Heart left ventricle (tissue), 16 donors: ENCODE results near the gene CDKN1C. TPM values are rescaled to one million over a fixed set of nuclear protein-coding genes. Genes with fewer than 3 reads are reported as not detected.

Source experiments
- ATAC-seq, 4 donors: fragments of 200-7000 bp; cut with Tn5 transposase; one replicate each; pipeline ENCODE4 v1.9.1; 2020 to 2022; ENCODE audit warnings: moderate library complexity in 4 of 4, mild to moderate bottlenecking in 3 of 4, moderate number of reproducible peaks in 1 of 4
- DNase-seq, 5 donors: peaks; one replicate each; pipeline ENCODE4 v3.0.0-alpha.2; 2020
- H3K27ac ChIP-seq, 12 donors: fragments of 200-600 bp; sonication (generic) in 4 of 12; one replicate each; pipeline versions ENCODE4 v1.5.0 to v1.8.0; 2016 to 2022; ENCODE audit warnings: mild to moderate bottlenecking in 2 of 12
- H3K27me3 ChIP-seq, 9 donors: fragments of 200-600 bp; sonication (generic) in 2 of 9; one replicate each; pipeline versions ENCODE4 v1.5.1 to v1.8.0; 2016 to 2022; ENCODE audit warnings: mild to moderate bottlenecking in 3 of 9
- H3K36me3 ChIP-seq, 9 donors: fragments of 200-600 bp; sonication (generic) in 2 of 9; one replicate each; pipeline versions ENCODE4 v1.5.0 to v1.8.0; 2018 to 2022; ENCODE audit warnings: mild to moderate bottlenecking in 2 of 9
- H3K4me1 ChIP-seq, 12 donors: fragments of 200-600 bp; sonication (generic) in 4 of 12; one replicate each; pipeline versions ENCODE4 v1.5.0 to v1.8.0; 2016 to 2022; ENCODE audit warnings: mild to moderate bottlenecking in 3 of 12
- H3K4me3 ChIP-seq, 12 donors: fragments of 200-600 bp; sonication (generic) in 4 of 12; one replicate each; pipeline versions ENCODE4 v1.5.0 to v1.8.0; 2017 to 2022; ENCODE audit warnings: mild to moderate bottlenecking in 9 of 12, moderate library complexity in 4 of 12
- H3K9me3 ChIP-seq, 12 donors: fragments of 200-600 bp; sonication (generic) in 4 of 12; one replicate each; pipeline versions ENCODE4 v1.5.0 to v1.8.0; 2016 to 2022; ENCODE audit warnings: mild to moderate bottlenecking in 1 of 12
- POLR2A ChIP-seq, 2 donors: fragments of 450-650 bp; IDR thresholded peaks; one replicate each; pipeline ENCODE4 v1.6.1; 2017; ENCODE audit warnings: antibody characterized with exemption in 2 of 2, mild to moderate bottlenecking in 2 of 2, moderate library complexity in 2 of 2
- WGBS, 4 donors: extraction: QIAGEN DNeasy Blood & Tissue Kit in 2 of 4; methylation state at CpG; one replicate each; pipeline versions ENCODE4 v1.1.5 to v1.1.7; 2013 to 2018; 5-methylcytosine and 5-hydroxymethylcytosine counted together
- intact Hi-C, 10 donors: fragments of 100-400 bp; cut with DNase I; formaldehyde crosslinking; loops; one replicate each; pipeline versions ENCODE4 v1.11.1 to v1.14.2; 2022
- polyA plus RNA-seq, 2 donors: library from polyadenylated mRNA; stranded (reverse); fragments of 200-250 nt; gene quantifications; one replicate each; pipeline ENCODE4 v1.2.3, GENCODE V29; 2013
- total RNA-seq, 9 donors: library from RNA; depleted of rRNA in 2 of 9; stranded (reverse); fragments of >200 nt in 2 of 9; fragmentation: NEBNext Ultra II Directional in 3 of 9; extraction: Animal tissue kit (Norgen Biotek cat#: 25700) in 3 of 9; gene quantifications; one replicate each; pipeline versions ENCODE4 v1.1.0 to v1.2.4, GENCODE V29; 2016 to 2023
- TF ChIP-seq, protein P1 (sequence below), 12 donors: fragments of 200-600 bp; sonication (generic) in 4 of 12; IDR thresholded peaks; one replicate each; pipeline versions ENCODE4 v1.5.0 to v1.8.0; 2018 to 2022; ENCODE audit warnings: antibody characterized with exemption in 12 of 12, mild to moderate bottlenecking in 5 of 12
- donor health status: ischemic (EF 13 %, LVEDD 7.1; RV severe dilation, severe dysfunction).
- donor health status: healthy with polysubstance abuse.
- donor health status: DM: no; HTN: yes; CAD: no.
- donor health status: DM: no; HTN: no; CAD: no.
- donor health status: ischemic (EF 25% LVEDD 6.9; RV normal size, moderate dysfunction).
- donor health status: ischemic (EF 25% LVEDD 5.7; RV mildly dilated, moderate dysfunction).
- donor health status: healthy.
- donor health status: DM: yes; HTN: yes; CAD: no.
- donor health status: ischemic (EF 35%, LVEDD 5.7; RV mildly dilated, moderate dysfunction).
- donor health status: nonischemic (EF 11% LVEDD 7.7; RV severe dilation, severe dysfunction).
- donor health status: DM: yes; HTN: yes; CAD: no.
- donor health status: PGD.
- donor health status: ischemic (EF 29% LVEDD 5.4; RV normal size, mild dysfunction).
- donor health status: nonischemic (EF 23%, LVEDD 6.1; RV moderate dilation, normal function).

The CDKN1C gene
- total and polyA plus RNA-seq, 11 donors: 18.8 to 42.5 (median 33.4) TPM

DNA sequence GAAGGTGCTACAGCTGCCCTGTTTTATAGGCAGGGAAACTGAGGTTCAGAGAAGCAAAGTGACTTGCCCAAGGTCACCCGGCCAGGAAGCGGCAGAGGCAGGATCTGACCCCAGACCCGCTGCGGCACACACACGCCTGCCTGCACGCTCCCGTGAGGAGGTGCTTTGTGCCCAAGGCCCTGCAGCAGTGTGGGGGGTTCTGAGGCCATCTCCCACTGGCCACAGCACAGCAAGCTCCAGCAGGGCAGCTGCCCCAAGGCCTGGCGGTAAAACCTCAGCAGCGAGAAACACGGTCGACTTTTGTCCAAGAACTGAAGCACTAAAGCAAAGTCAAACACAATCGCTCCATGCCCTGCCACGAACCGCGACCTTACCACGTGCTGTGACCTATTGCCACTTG is 42.7 kb downstream of the CDKN1C start:
- Histone ChIP-seq H3K9me3 (no peaks in the 10 kb centered on the region), H3K4me3 (no peak overlapping the region), H3K27ac (no peak overlapping the region), H3K27me3 (no peaks in the 10 kb centered on the region), H3K4me1 (peaks cover 0 to 20% (median 7%) of the 10 kb centered on the region in 12 donors), H3K36me3 (no peaks in the 10 kb centered on the region)
- 95 to 98% (median 96%) methylated on average over 14 to 16 of the region's 16 CpGs for WGBS, 4 donors
- ATAC-seq: no peak
- no peak for DNase-seq
- TF ChIP-seq, protein P1, sequence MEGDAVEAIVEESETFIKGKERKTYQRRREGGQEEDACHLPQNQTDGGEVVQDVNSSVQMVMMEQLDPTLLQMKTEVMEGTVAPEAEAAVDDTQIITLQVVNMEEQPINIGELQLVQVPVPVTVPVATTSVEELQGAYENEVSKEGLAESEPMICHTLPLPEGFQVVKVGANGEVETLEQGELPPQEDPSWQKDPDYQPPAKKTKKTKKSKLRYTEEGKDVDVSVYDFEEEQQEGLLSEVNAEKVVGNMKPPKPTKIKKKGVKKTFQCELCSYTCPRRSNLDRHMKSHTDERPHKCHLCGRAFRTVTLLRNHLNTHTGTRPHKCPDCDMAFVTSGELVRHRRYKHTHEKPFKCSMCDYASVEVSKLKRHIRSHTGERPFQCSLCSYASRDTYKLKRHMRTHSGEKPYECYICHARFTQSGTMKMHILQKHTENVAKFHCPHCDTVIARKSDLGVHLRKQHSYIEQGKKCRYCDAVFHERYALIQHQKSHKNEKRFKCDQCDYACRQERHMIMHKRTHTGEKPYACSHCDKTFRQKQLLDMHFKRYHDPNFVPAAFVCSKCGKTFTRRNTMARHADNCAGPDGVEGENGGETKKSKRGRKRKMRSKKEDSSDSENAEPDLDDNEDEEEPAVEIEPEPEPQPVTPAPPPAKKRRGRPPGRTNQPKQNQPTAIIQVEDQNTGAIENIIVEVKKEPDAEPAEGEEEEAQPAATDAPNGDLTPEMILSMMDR (IDR thresholded peaks at IDR 0.05): no peak
- no peak for TF ChIP-seq POLR2A (IDR thresholded peaks at IDR 0.05)
- intact Hi-C loops: loop anchor here in 1 of 10 donors (5.0 kb wide), 1 partner anchor 34 kb away; no protein-coding TSS in a partner anchor

DNA sequence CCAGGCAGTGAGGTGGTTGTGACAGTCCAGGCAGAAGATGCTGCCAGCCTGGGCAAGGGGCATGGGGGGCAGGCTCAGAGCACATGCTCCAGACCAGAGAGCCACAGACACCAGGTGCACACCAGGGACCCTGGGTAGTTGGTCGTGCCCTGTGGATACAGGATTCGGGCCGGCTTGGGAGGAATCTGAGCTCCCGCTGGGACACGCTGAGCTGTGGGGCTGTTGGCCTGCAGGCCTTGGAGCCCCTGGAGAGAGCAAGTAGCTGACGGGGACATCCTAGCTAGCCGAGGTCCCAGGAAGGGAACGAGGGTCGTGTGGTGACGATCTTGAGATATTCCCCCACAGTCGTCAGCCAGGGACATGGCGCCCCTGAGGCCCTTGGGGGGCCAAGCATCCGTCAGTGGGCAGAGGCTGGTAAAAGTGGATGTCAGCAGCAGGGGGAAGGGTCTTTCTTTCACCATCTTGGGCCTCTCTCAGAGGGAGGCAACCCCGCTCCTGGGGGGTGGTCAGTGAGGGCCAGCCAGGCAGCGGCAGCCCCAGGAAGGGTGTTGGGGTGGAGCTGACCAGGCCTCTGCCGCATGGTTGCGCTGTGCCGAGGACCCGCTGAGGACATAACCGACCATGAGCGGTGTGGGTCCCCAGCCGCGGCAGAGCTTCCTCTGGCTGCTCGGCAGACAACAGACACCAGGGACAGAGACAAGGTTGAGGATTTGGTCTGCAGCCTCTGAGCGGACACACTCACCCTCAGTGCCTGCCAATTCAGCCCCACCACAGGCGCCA is 44.0 kb downstream of the CDKN1C start:
- intact Hi-C loops: loop anchor here in 1 of 10 donors (5.0 kb wide), 1 partner anchor 36 kb away; no protein-coding TSS in a partner anchor
- H3K4me1 ChIP-seq: peaks cover 4 to 33% (median 20%) of the 10 kb centered on the region in 12 donors
- no peak overlapping the region for H3K4me3 ChIP-seq
- no peak for ATAC-seq
- TF ChIP-seq, protein P1 (IDR thresholded peaks at IDR 0.05): no peak
- TF ChIP-seq POLR2A (IDR thresholded peaks at IDR 0.05): no peak
- WGBS, 4 donors: 91 to 94% (median 93%) methylated on average over 21 to 26 of the region's 26 CpGs
- no peaks in the 10 kb centered on the region for H3K27me3 ChIP-seq
- H3K9me3 ChIP-seq: no peaks in the 10 kb centered on the region
- H3K27ac ChIP-seq: no peak overlapping the region
- H3K36me3 ChIP-seq: no peaks in the 10 kb centered on the region
- no peak for DNase-seq

DNA sequence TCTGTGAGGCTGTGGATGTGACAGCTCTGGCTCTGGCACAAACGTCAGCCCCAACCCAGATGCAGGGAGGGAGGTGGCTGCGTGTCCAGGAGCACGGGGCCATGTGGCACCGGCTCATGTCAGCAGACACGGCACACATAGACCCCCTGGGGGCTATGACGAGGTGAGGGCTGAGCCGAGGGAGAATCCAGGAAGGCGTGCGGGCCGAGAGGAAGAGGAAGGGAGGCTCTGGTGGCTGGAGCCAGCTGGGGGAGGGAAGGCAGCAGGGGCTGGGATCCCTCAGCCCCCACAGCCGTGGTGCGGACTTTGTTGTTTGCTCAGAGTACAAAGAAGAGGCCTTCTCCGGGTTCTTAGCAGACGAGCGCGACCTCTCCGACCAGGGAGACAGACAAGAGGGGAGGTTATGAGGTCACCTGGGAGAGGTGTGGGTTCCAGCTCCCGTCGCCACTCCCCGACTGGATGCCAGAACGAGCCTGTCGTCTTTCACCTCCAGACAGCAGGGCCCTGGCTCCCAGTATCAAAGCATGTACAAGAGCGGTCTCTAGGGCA is 46.1 kb downstream of the CDKN1C start:
- 62 to 86% (median 70%) methylated on average over 23 of the region's 23 CpGs for WGBS, 4 donors
- intact Hi-C loops: loop anchor here in 1 of 10 donors (5.0 kb wide), 1 partner anchor 43 kb away; no protein-coding TSS in a partner anchor
- Histone ChIP-seq H3K4me3 (no peak overlapping the region), H3K36me3 (no peaks in the 10 kb centered on the region), H3K4me1 (peaks cover 6 to 45% (median 25%) of the 10 kb centered on the region in 12 donors), H3K27me3 (no peaks in the 10 kb centered on the region), H3K9me3 (no peaks in the 10 kb centered on the region), H3K27ac (peak overlapping the region in 10 of 12 donors; percentile 20 to 78 (median 67))
- peak in 3 of 4 donors; percentile 2 to 62 (median 9) for ATAC-seq
- TF ChIP-seq, protein P1 (IDR thresholded peaks at IDR 0.05): no peak
- TF ChIP-seq POLR2A (IDR thresholded peaks at IDR 0.05): no peak
- DNase-seq: peak in 4 of 5 donors; percentile 44 to 55 (median 48)

DNA sequence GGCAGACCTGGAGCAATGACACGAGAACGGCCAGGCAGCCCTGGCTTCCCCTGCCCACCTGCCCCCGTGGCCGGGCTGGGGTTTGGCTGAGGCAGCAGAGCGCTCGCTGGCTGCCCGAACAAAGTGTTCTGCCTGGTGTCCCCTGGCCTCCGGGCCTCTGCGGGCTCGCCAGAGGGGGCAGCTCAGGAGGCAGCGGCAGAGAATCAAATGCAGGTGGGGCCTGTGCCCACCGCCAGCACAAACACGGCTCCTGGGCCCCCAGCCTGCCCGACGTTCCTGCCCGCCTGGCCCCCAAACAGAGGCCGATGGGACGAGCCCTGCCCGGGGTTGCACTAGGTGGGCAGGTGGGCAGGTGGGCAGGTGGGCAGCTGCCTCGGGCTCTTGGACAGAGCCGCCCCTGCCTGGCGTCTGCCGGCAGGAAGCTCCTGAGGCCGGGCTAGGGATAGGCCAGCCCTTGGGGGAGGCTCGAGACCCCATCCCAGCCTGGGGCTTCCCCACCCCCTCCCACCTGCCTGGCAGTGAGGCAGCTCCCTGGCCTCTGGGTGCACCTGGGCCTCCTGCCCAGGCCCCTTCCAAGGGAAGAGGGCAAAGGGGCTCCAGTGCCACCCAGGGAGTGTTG is 46.8 kb downstream of the CDKN1C start:
- Histone ChIP-seq H3K36me3 (no peaks in the 10 kb centered on the region), H3K9me3 (no peaks in the 10 kb centered on the region), H3K4me3 (no peak overlapping the region), H3K27ac (peak overlapping the region in 10 of 12 donors; percentile 20 to 78 (median 67)), H3K4me1 (peaks cover 6 to 46% (median 25%) of the 10 kb centered on the region in 12 donors), H3K27me3 (no peaks in the 10 kb centered on the region)
- ATAC-seq (no peak), DNase-seq (no peak)
- 63 to 88% (median 79%) methylated on average over 13 to 25 of the region's 25 CpGs for WGBS, 4 donors
- TF ChIP-seq POLR2A (IDR thresholded peaks at IDR 0.05): no peak
- TF ChIP-seq, protein P1 (IDR thresholded peaks at IDR 0.05): no peak
- intact Hi-C loops: loop anchor here in 1 of 10 donors (5.0 kb wide), 1 partner anchor 44 kb away; no protein-coding TSS in a partner anchor
